ENCODE results near the gene TP53TG5.

DNA sequence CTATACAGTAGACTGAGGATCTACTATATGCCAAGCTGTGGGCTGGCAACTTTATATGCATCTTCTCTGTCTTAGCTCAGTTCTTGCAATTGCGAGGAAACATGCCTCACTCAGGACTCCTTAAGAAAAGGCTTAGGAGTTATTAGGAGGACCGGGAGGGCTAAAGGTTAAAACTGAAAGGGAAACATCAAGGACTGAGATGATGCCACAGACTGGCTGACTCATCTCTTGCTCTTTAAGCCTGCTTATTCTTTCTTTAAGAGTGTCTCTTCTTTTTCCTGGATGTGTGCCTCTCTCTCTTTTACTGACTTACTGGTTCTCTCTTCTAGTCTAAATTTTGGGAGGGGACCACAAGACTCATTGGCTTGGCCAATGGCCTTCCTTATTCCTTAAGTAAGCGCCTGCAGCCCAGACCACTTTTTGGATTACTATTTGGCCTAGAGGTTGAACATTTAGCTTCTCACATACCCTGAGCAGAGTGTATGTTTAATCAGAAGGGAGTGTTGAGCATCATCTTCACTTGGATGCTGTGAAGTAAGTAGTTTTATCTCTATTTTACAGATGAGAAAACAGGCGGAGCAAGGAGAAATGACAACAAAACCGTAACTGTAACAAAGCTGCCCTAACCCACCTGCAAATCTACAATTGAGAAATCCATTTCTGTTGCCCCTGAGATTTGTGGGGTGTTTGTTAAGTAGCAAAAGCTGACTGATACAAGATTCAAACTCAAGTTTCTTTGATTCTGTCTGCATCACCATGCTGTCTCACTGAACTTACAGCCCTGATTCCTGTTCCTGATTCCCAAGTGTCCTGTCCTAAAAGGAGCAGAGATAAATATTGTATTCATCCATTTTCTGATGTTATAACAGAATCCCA, 22.7 kb downstream of the TP53TG5 start:
- no peak for TF ChIP-seq CTCF (IDR thresholded peaks at IDR 0.05)
- TF ChIP-seq POLR2A (IDR thresholded peaks at IDR 0.05): no peak
- no peak for TF ChIP-seq POLR2AphosphoS5 (IDR thresholded peaks at IDR 0.05)

Data from prostate gland (tissue), 2 donors.